Nephron (organoid): ENCODE results near the gene RAD51AP1.

Experiments used
- H3K27ac Mint-ChIP-seq, 3 experiments: 2 replicates each; pipeline ENCODE4 v1.8.0; 2020; ENCODE audit warnings: mixed read lengths in 3 of 3, mild to moderate bottlenecking in 2 of 3, moderate library complexity in 1 of 3
- H3K27me3 Mint-ChIP-seq: 2 replicates; pipeline ENCODE4 v1.8.0; 2021; ENCODE audit warnings: low read depth, mild to moderate bottlenecking, moderate library complexity, mixed read lengths
- H3K36me3 Mint-ChIP-seq: 2 replicates; pipeline ENCODE4 v1.8.0; 2020; ENCODE audit warnings: low read depth, mixed read lengths
- H3K4me1 Mint-ChIP-seq: 2 replicates; pipeline ENCODE4 v1.8.0; 2020; ENCODE audit warnings: mixed read lengths
- H3K4me3 Mint-ChIP-seq, 3 experiments: 2 replicates each; pipeline ENCODE4 v1.8.0; 2020; ENCODE audit warnings: mild to moderate bottlenecking in 3 of 3, mixed read lengths in 3 of 3, moderate library complexity in 2 of 3
- H3K9me3 Mint-ChIP-seq: 2 replicates; pipeline ENCODE4 v1.8.0; 2020; ENCODE audit warnings: mixed read lengths
- TF ChIP-seq, protein P1 (sequence below), 3 experiments: fragments of 200-600 bp; sonication (generic); IDR thresholded peaks; one replicate each; pipeline ENCODE4 v1.5.0; 2021; ENCODE audit warnings: antibody characterized with exemption in 3 of 3; ENCODE audit not compliant: unreplicated experiment in 3 of 3

RAD51AP1 gene

GRCh38 chr12:4579305-4580102 lies 40.8 kb downstream of the RAD51AP1 start:
- Mint-ChIP-seq H3K4me1 (no peaks in the 10 kb centered on the region), H3K36me3 (no peaks in the 10 kb centered on the region), H3K27me3 (peaks cover 14% of the 10 kb centered on the region), H3K9me3 (no peaks in the 10 kb centered on the region), H3K4me3 (no peak overlapping the region), H3K27ac (no peak overlapping the region)
- TF ChIP-seq, protein P1, sequence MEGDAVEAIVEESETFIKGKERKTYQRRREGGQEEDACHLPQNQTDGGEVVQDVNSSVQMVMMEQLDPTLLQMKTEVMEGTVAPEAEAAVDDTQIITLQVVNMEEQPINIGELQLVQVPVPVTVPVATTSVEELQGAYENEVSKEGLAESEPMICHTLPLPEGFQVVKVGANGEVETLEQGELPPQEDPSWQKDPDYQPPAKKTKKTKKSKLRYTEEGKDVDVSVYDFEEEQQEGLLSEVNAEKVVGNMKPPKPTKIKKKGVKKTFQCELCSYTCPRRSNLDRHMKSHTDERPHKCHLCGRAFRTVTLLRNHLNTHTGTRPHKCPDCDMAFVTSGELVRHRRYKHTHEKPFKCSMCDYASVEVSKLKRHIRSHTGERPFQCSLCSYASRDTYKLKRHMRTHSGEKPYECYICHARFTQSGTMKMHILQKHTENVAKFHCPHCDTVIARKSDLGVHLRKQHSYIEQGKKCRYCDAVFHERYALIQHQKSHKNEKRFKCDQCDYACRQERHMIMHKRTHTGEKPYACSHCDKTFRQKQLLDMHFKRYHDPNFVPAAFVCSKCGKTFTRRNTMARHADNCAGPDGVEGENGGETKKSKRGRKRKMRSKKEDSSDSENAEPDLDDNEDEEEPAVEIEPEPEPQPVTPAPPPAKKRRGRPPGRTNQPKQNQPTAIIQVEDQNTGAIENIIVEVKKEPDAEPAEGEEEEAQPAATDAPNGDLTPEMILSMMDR (IDR thresholded peaks at IDR 0.05; ENCODE audit: unreplicated experiment in 3 of 3) = peak in 1 of 3 experiments; percentile 32

DNA sequence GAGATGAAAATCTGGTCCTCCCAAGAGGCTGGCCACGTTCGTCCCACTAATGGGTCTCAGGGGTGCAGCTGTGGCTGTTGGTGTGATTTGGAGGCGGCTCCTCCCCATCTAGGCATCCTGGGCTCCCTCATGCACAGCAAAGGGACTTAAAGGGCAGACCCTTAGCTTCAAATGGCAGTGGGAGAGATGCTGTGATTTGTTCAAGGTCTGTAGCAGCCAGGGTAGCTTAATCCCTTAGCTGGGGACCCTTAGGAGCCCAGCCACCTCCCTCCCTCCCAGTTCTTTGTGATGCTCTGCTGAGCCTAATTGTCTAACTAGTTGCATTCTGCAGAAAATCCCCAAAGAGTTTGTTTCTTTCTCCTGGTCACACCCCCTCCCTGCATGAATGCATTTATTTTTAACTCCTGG lies 41.6 kb downstream of the RAD51AP1 start:
- no peak overlapping the region for H3K4me3 Mint-ChIP-seq
- TF ChIP-seq, protein P1 (IDR thresholded peaks at IDR 0.05; ENCODE audit: unreplicated experiment in 3 of 3) = no peak
- H3K36me3 Mint-ChIP-seq = no peaks in the 10 kb centered on the region
- peaks cover 14% of the 10 kb centered on the region for H3K27me3 Mint-ChIP-seq
- no peaks in the 10 kb centered on the region for H3K4me1 Mint-ChIP-seq
- H3K27ac Mint-ChIP-seq = no peak overlapping the region
- no peaks in the 10 kb centered on the region for H3K9me3 Mint-ChIP-seq

GRCh38 chr12:4584281-4584680 lies 45.6 kb downstream of the RAD51AP1 start:
- H3K36me3 Mint-ChIP-seq = no peaks in the 10 kb centered on the region
- H3K4me1 Mint-ChIP-seq = no peaks in the 10 kb centered on the region
- H3K27ac Mint-ChIP-seq = no peak overlapping the region
- H3K27me3 Mint-ChIP-seq = peaks cover 9% of the 10 kb centered on the region
- no peak overlapping the region for H3K4me3 Mint-ChIP-seq
- no peaks in the 10 kb centered on the region for H3K9me3 Mint-ChIP-seq
- TF ChIP-seq, protein P1 (IDR thresholded peaks at IDR 0.05; ENCODE audit: unreplicated experiment in 3 of 3) = no peak

DNA sequence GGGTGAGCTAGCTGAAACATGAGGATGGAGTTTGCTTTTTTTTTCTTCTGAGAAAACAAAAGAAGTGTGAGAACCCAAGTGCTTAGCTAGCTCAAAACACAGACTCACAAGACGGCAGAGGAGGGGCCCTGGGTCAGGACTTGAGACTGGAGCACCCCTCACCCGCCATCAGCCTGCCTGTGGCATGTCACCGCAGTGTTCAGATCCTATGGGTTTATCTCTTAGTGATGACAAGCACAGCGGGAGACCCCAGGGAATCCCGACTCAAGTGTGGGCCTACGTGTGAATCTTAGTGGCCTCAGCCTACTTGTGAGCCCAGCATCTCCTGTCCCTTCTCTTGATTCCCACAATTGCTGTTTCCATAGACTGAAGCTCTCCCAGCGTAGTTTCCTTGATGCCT lies 46.2 kb downstream of the RAD51AP1 start:
- Mint-ChIP-seq H3K36me3 (no peaks in the 10 kb centered on the region), H3K27me3 (peaks cover 9% of the 10 kb centered on the region)

DNA sequence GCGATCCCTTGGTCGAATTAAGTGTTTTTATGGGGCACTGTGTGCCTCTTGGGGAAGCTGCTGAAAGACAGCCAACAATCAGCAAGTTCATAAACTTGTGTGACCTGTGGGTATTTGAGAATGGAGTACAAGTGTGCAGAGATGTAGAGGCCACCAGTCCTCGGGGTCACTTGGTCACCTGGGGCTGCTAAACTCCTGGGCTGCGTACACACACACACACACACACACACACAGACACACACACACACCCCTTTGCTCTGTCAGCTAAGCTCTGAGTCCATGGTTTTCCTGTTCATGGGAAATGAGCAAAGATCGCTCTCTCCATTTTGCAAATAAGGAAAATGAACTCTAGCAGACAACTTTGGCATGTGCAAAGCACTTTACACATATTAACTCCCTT lies 47.8 kb downstream of the RAD51AP1 start:
- H3K27ac Mint-ChIP-seq = peak overlapping the region in 1 of 3 experiments; percentile 13
- H3K4me3 Mint-ChIP-seq = no peak overlapping the region
- no peaks in the 10 kb centered on the region for H3K9me3 Mint-ChIP-seq
- peaks cover 17% of the 10 kb centered on the region for H3K27me3 Mint-ChIP-seq
- H3K36me3 Mint-ChIP-seq = no peaks in the 10 kb centered on the region
- TF ChIP-seq, protein P1 (IDR thresholded peaks at IDR 0.05; ENCODE audit: unreplicated experiment in 3 of 3) = no peak
- no peaks in the 10 kb centered on the region for H3K4me1 Mint-ChIP-seq

More for the DNA sequence above, 46.2 kb downstream of the RAD51AP1 start:
- no peaks in the 10 kb centered on the region for H3K4me1 Mint-ChIP-seq
- no peaks in the 10 kb centered on the region for H3K9me3 Mint-ChIP-seq
- TF ChIP-seq, protein P1 (IDR thresholded peaks at IDR 0.05; ENCODE audit: unreplicated experiment in 3 of 3) = no peak
- H3K27ac Mint-ChIP-seq = no peak overlapping the region
- no peak overlapping the region for H3K4me3 Mint-ChIP-seq

- Mint-ChIP-seq H3K27ac (no peak overlapping the region), H3K27me3 (peaks cover 17% of the 10 kb centered on the region), H3K9me3 (no peaks in the 10 kb centered on the region), H3K4me1 (no peaks in the 10 kb centered on the region), H3K4me3 (no peak overlapping the region), H3K36me3 (no peaks in the 10 kb centered on the region)
- TF ChIP-seq, protein P1 (IDR thresholded peaks at IDR 0.05; ENCODE audit: unreplicated experiment in 3 of 3) = no peak
Measured at GRCh38 chr12:4587108-4587507, 48.4 kb downstream of the RAD51AP1 start.
